ENCODE data around the gene SERPINA1. TPM values are rescaled to one million over a fixed set of nuclear protein-coding genes. Genes with fewer than 3 reads are reported as not detected.

Gene SERPINA1
- total and polyA plus RNA-seq, 2 of the 13 experiments (the other 11 are each of a cell fraction or from before 2014, with no cell fraction given) = 3,266 to 11,015 TPM

- TF ChIP-seq FOXA3 (CRISPR knock-in tag; IDR thresholded peaks at IDR 0.05) = peak; percentile 41; the same call in 1 of the 2 replicates
- no peak for TF ChIP-seq ISX (CRISPR knock-in tag; conservative IDR thresholded peaks at IDR 0.05)
- no peak for TF ChIP-seq TRIM24 (CRISPR knock-in tag; IDR thresholded peaks at IDR 0.05)
- no peak for TF ChIP-seq ZNF281 (CRISPR knock-in tag; IDR thresholded peaks at IDR 0.05; ENCODE audit: borderline replicate concordance)
- no peak for TF ChIP-seq USF2 (IDR thresholded peaks at IDR 0.05; ENCODE audit: low read depth, low read length)
- no peak for TF ChIP-seq USF2 (CRISPR knock-in tag; IDR thresholded peaks at IDR 0.05; ENCODE audit: borderline replicate concordance)
- no peak for TF ChIP-seq PRDM10 (CRISPR knock-in tag; IDR thresholded peaks at IDR 0.05; ENCODE audit: low read depth)
- TF ChIP-seq ZNF17 (CRISPR knock-in tag; IDR thresholded peaks at IDR 0.05) = no peak
- TF ChIP-seq ZNF891 (CRISPR knock-in tag; IDR thresholded peaks at IDR 0.05) = no peak
- TF ChIP-seq PRDM4 (CRISPR knock-in tag; IDR thresholded peaks at IDR 0.05; ENCODE audit: borderline replicate concordance) = no peak
- no peak for TF ChIP-seq ZNF773 (CRISPR knock-in tag; IDR thresholded peaks at IDR 0.05; ENCODE audit: borderline replicate concordance)
- TF ChIP-seq ZNF263 (CRISPR knock-in tag; IDR thresholded peaks at IDR 0.05) = 0 out of 2 replicates have a peak, but pooled peaks have one; percentile 30
- TF ChIP-seq PHB2 (IDR thresholded peaks at IDR 0.05; ENCODE audit: partially characterized antibody) = no peak
- TF ChIP-seq ZNF781 (CRISPR knock-in tag; IDR thresholded peaks at IDR 0.05; ENCODE audit: borderline replicate concordance, not compliant biosample characterization) = no peak
Measured at GRCh38 chr14:94345344-94346064, 42.9 kb downstream of the SERPINA1 start (continued).
